HepG2 (cell line): ENCODE measurements around the gene SPRYD3. TPM values are rescaled to one million over a fixed set of nuclear protein-coding genes. Genes with fewer than 3 reads are reported as not detected.

Experiments
- ATAC-seq: fragments of 200-7000 bp; cut with Tn5 transposase; 3 replicates; pipeline ENCODE4 v1.9.1; 2020; ENCODE audit warnings: mild to moderate bottlenecking, moderate library complexity
- BruUV-seq: library from RNA; stranded (reverse); fragments of 400-500 nt; replicated peaks from 2 replicates; lab custom pipeline; 2021; lab: Mats Ljungman, UMichigan
- CTCF ChIA-PET: fragments of 300-600 bp; formaldehyde crosslinking; extraction: SDS; loops from one replicate; lab custom pipeline; 2021; ENCODE audit warnings: low total read pairs, inconsistent platforms, low intra/inter-chr PET ratio; lab: Yijun Ruan, JAX
- POLR2A ChIA-PET: fragments of 350-600 bp; sonication (Branson Sonifier 250); formaldehyde crosslinking; loops from one replicate; lab custom pipeline; 2020; ENCODE audit warnings: antibody characterized with exemption, inconsistent platforms; lab: Yijun Ruan, JAX
- DNase-seq: peaks from one replicate; pipeline ENCODE4 v3.0.0-alpha.2; 2015; ENCODE audit warnings: low spot score
- FAIRE-seq: peaks from 3 replicates; lab custom pipeline; 2011; peaks lifted over from hg19 to GRCh38; lab: Jason Lieb, UNC
- H2AFZ ChIP-seq: one replicate; pipeline ENCODE4 v1.6.1; 2011; ENCODE audit warnings: low read length, inconsistent platforms
- H3K27ac ChIP-seq: fragments of 300-600 bp; 3 replicates; pipeline ENCODE4 v1.8.0; 2011; ENCODE audit warnings: mixed run types, mild to moderate bottlenecking, mixed read lengths, low read length, inconsistent platforms; ENCODE audit not compliant: insufficient read depth; ENCODE audit errors: extremely low read length
- H3K27me3 ChIP-seq, 2 experiments: fragments of 200-600 bp in 1 of 2; 2 replicates in 1 of 2; 3 replicates in 1 of 2; pipeline versions ENCODE4 v1.6.0 to v1.8.0; 2011; ENCODE audit warnings: low read length in 2 of 2, mild to moderate bottlenecking in 2 of 2, moderate library complexity in 2 of 2, inconsistent platforms in 1 of 2; ENCODE audit not compliant: insufficient read depth in 2 of 2, control insufficient read depth in 1 of 2
- H3K36me3 ChIP-seq, 2 experiments: fragments of 200-600 bp in 1 of 2; replicated peaks in 1 of 2; 2 replicates in 1 of 2; 3 replicates in 1 of 2; pipeline versions ENCODE4 v1.5.1 to v1.8.0; 2011; ENCODE audit warnings: low read length in 2 of 2, inconsistent platforms in 1 of 2; ENCODE audit not compliant: insufficient read depth in 2 of 2, control insufficient read depth in 1 of 2
- H3K4me1 ChIP-seq: 2 replicates; pipeline ENCODE4 v1.5.1; 2012; ENCODE audit warnings: low read length, inconsistent platforms; ENCODE audit not compliant: insufficient read depth
- H3K4me2 ChIP-seq: 2 replicates; pipeline ENCODE4 v1.6.0; 2011; ENCODE audit warnings: low read depth, low read length, inconsistent platforms
- H3K4me3 ChIP-seq, 3 experiments: fragments of 200-600 bp in 1 of 3; sonication (generic), shearing (Covaris generic) in 1 of 3; replicated peaks in 1 of 3; 2 replicates each; pipeline ENCODE4 v1.5.1; 2011 to 2016; ENCODE audit warnings: low read length in 3 of 3, inconsistent platforms in 2 of 3, low read depth in 2 of 3, mild to moderate bottlenecking in 2 of 3, control low read depth in 1 of 3, mixed read lengths in 1 of 3; ENCODE audit not compliant: insufficient read depth in 1 of 3
- H3K79me2 ChIP-seq: one replicate; pipeline ENCODE4 v1.6.1; 2011; ENCODE audit warnings: low read length, inconsistent platforms; ENCODE audit not compliant: insufficient read depth
- H3K9ac ChIP-seq: 2 replicates; pipeline ENCODE4 v1.6.0; 2011; ENCODE audit warnings: mild to moderate bottlenecking, low read depth, low read length, inconsistent platforms; ENCODE audit not compliant: insufficient read depth
- H3K9me3 ChIP-seq: 2 replicates; pipeline ENCODE4 v1.5.1; 2012; ENCODE audit warnings: mild to moderate bottlenecking, low read length
- H4K20me1 ChIP-seq: 2 replicates; pipeline ENCODE4 v1.6.0; 2011; ENCODE audit warnings: inconsistent platforms, mild to moderate bottlenecking, low read length, moderate library complexity; ENCODE audit not compliant: insufficient read depth
- ADNP ChIP-seq: sonication (generic); formaldehyde crosslinking; IDR thresholded peaks from 2 replicates; pipeline ENCODE4 v1.4.0; 2020; ENCODE audit warnings: missing genetic modification reagents
- CC2D1A ChIP-seq: sonication (generic); formaldehyde crosslinking; IDR thresholded peaks from 2 replicates; pipeline ENCODE4 v1.8.1; 2023; ENCODE audit warnings: mild to moderate bottlenecking, missing genetic modification reagents
- NFIB ChIP-seq: sonication (generic); formaldehyde crosslinking; IDR thresholded peaks from 2 replicates; pipeline ENCODE4 v1.9.0; 2021; ENCODE audit warnings: missing genetic modification reagents, mild to moderate bottlenecking, borderline replicate concordance
- SOX13 ChIP-seq, 3 experiments: fragments of 450-650 bp in 1 of 3; sonication (generic) in 1 of 3; formaldehyde crosslinking in 1 of 3; IDR thresholded peaks in 2 of 3; conservative IDR thresholded peaks in 1 of 3; 2 replicates each; pipeline versions ENCODE4 v1.5.0 to v1.6.1; 2016 to 2020; ENCODE audit warnings: antibody characterized with exemption in 1 of 3, mild to moderate bottlenecking in 1 of 3, missing compliant biosample characterization in 1 of 3, missing genetic modification reagents in 1 of 3, moderate library complexity in 1 of 3
- ZNF3 ChIP-seq: IDR thresholded peaks from 2 replicates; pipeline ENCODE4 v1.7.0; 2017; ENCODE audit warnings: inconsistent platforms
- ZSCAN21 ChIP-seq: sonication (generic); formaldehyde crosslinking; IDR thresholded peaks from 2 replicates; pipeline ENCODE4 v1.8.0; 2022; ENCODE audit warnings: mild to moderate bottlenecking, missing genetic modification reagents, moderate library complexity, borderline replicate concordance
- WGBS: methylation state at CpG from one replicate; pipeline ENCODE4 v1.1.6; 2017; ENCODE audit warnings: low lambda C conversion rate; 5-methylcytosine and 5-hydroxymethylcytosine counted together
- in situ Hi-C: cut with HindIII; loops from 2 replicates; pipeline ENCODE4 v1.10.0; 2017; ENCODE audit warnings: low pct_unique_long_range_greater_than_20kb; ENCODE audit not compliant: extremely low pct_ligation_motif_present
- intact Hi-C: fragments of 100-400 bp; cut with micrococcal nuclease; formaldehyde crosslinking; loops from one replicate; pipeline ENCODE4 v1.10.0; 2022; ENCODE audit not compliant: unreplicated experiment
- polyA plus RNA-seq, 8 experiments: library from polyadenylated mRNA; depleted of rRNA in 3 of 8; stranded (reverse) in 7 of 8; unstranded in 1 of 8; fragments of >200 nt; fragmentation: Illumina TruSeq in 4 of 8; extraction: Trizol in 4 of 8; gene quantifications; 2 replicates each; pipeline versions ENCODE4 v1.2.1 to v1.2.3, GENCODE V29; 2011 to 2016; ENCODE audit warnings: low read depth in 4 of 8, missing spikeins in 1 of 8, mixed read lengths in 1 of 8; ENCODE audit not compliant: insufficient read depth in 1 of 8
- total RNA-seq, 5 experiments: library from RNA; depleted of rRNA; stranded (reverse); fragments of >200 nt; fragmentation: Illumina TruSeq; extraction: Trizol; gene quantifications; 2 replicates each; pipeline ENCODE4 v1.2.3, GENCODE V29; 2016; ENCODE audit warnings: low read depth in 1 of 5
- TF ChIP-seq, protein P1 (sequence below): sonication (generic); formaldehyde crosslinking; IDR thresholded peaks from 2 replicates; pipeline ENCODE4 v1.4.0; 2020; ENCODE audit warnings: mild to moderate bottlenecking, missing genetic modification reagents
- TF ChIP-seq, protein P2 (sequence below): IDR thresholded peaks from 2 replicates; pipeline ENCODE4 v1.6.1; 2016; ENCODE audit warnings: low read depth, control low read depth

The SPRYD3 gene
- total and polyA plus RNA-seq, 2 of the 13 experiments (the other 11 are each of a cell fraction or from before 2014, with no cell fraction given) = 9.0 to 9.2 TPM

DNA sequence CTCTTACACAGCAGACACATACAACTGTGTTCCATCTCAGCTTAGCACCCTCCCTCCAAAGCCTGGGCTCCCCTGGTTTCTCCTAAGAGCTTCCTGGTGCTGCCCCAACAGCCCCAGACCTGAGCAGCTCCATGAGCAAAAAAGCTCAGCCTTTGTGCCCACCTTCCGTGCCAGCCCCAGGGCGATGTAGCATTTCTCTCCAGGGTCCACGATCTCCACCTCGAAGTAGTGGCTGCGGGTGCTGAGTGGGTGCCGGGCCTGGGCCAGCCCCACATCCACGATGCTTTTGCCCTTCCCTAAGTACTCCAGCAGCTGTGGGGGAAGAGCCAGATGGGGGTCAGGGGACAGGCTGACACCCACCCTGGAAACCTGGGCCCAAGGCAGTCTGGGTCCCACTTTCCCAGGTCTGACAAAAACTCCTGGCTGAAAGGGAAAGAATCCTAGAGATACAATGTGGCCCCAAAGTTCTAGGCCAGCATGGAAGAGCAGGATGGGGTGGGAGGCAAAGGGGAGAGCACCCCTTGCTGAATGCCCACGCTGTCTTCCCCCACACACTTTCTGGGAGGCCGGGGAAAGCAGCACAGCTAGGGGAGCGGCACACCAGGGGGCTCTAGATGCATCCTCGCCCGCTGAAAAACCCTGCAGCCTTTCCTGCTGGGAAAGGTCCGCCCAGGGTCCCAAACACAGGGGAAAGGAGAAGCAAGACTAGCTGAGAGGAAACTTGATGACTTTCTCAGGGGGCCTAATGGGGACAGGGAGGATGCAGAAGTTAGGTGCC is 11.0 kb downstream of the SPRYD3 start:
- 91% methylated on average over 13 of the region's 13 CpGs for WGBS
- no peak overlapping the region for H3K9ac ChIP-seq
- intact Hi-C loops = no loop called here
- in situ Hi-C loops = no loop called here
- no peak overlapping the region for H2AFZ ChIP-seq
- no TSS peak for BruUV-seq
- no peaks in the 10 kb centered on the region for H4K20me1 ChIP-seq
- ATAC-seq (no peak), FAIRE-seq (no peak), DNase-seq (no peak)
- ChIA-PET POLR2A (interaction anchor here (1.4 to 4.6 kb wide), 3 partner anchors 11 to 33 kb away, joined by 4 to 47 read pairs (median 6); partner anchors contain the start of genes SOAT2 and SPRYD3), CTCF (no interaction called here)
- peaks cover 20% of the 10 kb centered on the region for H3K4me1 ChIP-seq
- peaks cover 0 to 10% of the 10 kb centered on the region in 2 experiments; a peak in 2 of 5 replicates for H3K36me3 ChIP-seq
- TF ChIP-seq ZNF3 (CRISPR knock-in tag) (no peak), NFIB (no peak), ADNP (no peak), ZSCAN21 (CRISPR knock-in tag) (no peak), CC2D1A (CRISPR knock-in tag) (no peak), SOX13 (IDR thresholded peaks at IDR 0.05) (no peak), SOX13 (CRISPR knock-in tag; conservative IDR thresholded peaks at IDR 0.05 in 1 of 2, IDR thresholded peaks at IDR 0.05 in 1 of 2) (no peak)
- TF ChIP-seq, protein P1, sequence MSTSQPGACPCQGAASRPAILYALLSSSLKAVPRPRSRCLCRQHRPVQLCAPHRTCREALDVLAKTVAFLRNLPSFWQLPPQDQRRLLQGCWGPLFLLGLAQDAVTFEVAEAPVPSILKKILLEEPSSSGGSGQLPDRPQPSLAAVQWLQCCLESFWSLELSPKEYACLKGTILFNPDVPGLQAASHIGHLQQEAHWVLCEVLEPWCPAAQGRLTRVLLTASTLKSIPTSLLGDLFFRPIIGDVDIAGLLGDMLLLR = no peak
- TF ChIP-seq, protein P2, sequence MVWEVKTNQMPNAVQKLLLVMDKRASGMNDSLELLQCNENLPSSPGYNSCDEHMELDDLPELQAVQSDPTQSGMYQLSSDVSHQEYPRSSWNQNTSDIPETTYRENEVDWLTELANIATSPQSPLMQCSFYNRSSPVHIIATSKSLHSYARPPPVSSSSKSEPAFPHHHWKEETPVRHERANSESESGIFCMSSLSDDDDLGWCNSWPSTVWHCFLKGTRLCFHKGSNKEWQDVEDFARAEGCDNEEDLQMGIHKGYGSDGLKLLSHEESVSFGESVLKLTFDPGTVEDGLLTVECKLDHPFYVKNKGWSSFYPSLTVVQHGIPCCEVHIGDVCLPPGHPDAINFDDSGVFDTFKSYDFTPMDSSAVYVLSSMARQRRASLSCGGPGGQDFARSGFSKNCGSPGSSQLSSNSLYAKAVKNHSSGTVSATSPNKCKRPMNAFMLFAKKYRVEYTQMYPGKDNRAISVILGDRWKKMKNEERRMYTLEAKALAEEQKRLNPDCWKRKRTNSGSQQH (CRISPR knock-in tag) = no peak
- H3K4me2 ChIP-seq = no peak overlapping the region
- H3K27ac ChIP-seq = no peak overlapping the region
- no peaks in the 10 kb centered on the region for H3K79me2 ChIP-seq
- no peaks in the 10 kb centered on the region for H3K9me3 ChIP-seq
- H3K27me3 ChIP-seq = no peaks in the 10 kb centered on the region
- H3K4me3 ChIP-seq = no peak overlapping the region
